Activated CD4-positive, CD25-positive, alpha-beta regulatory T cell treated with anti-CD3 and anti-CD28 coated beads, Interleukin-2, amount 50 U/mL, for 16 hours (primary cell): Measurements from ENCODE around the gene PDE4B.
"Not testable (repeated sequence)": the region's sequence is repeated elsewhere in the genome, so short reads cannot be mapped to it uniquely, and the experiment has no call there.

Experiments used
- DNase-seq: peaks from one replicate; pipeline ENCODE4 v3.0.0-alpha.2; 2020; ENCODE audit warnings: low read depth, low spot score

PDE4B gene

DNA sequence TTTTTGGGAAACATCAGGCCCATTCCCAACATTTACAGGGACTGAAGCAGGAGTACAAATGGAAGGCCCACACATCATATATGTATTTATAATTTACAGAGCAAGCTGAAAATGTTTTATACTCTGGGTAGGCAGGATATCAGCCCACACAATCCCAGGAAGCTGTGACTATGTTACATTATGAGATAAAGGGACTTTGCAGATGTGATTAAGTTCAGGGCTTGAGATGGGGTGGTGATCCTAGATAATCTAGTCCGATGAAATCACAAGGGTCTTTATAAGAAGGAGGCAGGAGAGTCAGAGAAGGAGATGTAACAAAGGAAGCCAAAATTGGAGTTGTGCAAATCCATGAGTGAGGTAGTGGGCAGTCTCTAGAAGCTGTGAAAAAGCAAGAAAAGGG, 160.5 kb downstream of the PDE4B start:
- DNase-seq, result no peak

DNA sequence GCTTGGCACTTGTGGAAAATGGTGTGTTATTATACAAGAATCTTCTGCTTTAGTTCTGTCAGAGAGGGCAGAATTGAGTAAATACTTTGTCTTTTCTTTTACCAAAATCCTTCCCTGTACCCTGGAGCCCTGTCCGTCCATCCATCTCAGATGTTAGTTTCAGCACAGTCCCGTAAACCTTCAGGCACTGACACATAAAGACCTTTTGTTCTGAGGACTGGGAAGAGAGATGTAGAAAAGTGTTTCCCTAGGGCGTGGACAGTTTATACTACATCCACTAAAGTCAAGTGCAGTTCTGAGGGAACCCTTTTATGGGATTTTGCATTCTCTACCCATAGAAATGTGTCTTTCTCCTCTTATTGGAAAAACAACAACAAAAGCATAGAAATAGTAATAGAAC, 162.4 kb downstream of the PDE4B start:
- DNase-seq, result no peak

DNA sequence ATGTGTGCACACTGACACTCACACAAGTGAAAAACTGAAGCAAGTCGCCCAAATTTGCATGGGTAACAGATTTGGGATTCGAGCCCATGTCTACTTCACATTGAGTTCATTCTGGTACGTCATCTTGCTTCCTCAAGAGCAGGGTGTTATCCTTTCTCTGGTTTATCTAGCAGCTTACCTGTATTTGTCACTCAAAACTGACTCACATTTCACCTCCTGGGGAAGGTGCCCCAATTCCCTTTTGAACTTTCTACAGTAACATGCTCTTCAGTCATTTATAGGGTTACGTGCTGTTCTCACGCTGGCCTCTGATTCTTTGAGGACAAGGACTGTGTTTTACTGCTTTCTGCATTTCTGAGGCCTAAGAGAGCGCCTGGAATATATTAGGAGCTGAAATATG, 162.8 kb downstream of the PDE4B start:
- no peak for DNase-seq

DNA sequence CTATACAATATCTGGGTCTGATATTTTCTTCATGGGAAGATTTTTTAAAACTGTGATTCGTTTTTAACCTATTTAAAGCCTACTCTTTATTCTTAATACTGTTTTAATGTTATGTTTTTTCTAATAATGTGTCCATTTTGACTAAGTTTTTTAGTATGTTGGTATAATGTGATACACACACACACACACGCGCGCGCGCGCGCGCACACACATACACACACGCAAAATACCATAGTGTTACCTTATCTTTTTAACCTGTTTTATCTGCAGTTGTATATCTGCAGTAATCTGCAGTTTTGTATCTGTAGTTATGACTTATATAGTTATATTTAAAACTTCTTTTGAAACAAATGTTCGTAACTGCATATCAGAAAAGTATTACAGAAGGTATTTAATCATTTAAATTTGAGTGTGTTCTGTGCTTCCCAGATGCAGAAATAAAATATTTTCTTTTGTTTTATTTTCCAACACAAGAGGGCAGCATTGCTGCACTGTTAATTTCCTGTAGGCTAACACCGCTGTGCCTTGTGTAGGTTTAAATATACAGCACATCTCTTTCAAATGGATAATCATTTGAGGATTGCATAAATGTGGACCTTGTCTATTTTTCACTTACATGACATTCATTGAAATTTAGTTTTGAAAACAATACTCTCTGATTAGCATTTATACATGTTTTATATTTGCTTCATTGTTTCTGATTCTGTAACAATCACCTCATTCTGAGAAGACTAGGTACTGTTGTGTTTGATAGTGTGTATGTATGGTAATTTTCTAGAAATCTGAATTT, 166.1 kb downstream of the PDE4B start:
- DNase-seq, result no peak

DNA sequence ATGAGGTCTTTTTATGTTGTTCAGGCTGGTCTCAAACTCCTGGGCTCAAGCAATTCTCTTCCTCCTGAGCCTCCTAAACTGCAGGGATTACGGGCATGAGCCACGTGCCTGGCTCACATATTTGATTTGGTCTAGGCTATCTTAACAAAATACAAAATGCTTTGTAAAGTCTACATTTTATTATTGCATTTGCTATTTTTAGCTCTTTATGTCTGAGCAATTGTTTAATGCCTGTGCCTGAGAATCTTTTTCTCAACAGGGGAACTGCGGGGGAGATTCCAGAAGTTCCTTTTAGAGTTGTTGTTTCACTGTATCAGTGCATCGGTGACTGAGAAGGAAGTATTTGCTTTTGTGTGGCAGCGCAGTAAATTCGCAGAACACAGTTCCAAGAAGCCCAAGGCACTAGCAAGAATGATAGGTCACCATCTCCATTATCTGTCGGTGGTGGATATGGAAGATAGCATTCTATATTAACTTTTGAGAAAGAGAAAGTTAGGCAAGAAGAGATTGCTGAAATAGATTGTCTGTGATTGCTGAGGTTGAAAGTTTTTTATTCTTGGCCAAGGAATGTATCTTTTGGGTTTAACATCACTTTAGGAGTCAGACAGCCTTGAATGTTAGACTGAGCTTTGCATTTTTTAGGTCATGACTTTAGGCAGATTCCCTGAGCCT, 167.3 kb downstream of the PDE4B start:
- no peak for DNase-seq

DNA sequence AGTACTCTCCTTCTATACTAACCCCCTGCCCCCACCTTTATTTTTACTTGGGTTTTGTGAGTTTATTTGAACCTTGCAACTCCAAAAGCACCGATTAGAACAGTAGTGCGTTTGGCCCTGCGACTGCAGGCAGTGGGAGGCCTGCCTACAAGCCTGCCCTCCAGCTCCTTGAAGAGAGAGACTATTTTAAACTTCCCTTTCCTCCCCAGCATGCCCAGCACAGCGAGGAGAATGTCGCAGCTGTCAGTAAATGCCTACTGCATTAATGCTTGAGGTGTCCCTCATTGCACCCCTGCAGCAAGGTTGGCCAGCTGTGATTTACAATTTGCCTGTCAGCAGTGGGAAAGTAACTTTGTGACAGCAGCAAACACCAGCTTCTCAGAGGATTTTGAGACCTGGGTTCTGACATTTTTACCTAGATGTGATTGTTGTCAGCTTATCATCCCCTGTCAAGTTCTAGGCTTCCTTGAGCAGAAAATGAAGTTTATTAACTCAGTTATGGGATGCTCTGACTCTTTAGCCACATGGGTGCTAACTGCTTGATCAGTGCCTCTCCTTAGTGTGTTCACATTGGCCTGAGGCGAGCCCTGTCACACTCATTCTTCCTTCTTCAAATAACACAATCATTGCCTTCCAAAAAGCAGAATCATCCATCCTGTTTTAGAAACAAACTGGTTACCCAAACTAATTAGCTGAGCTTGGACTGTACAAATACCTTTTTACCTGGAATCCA, 170.6 kb downstream of the PDE4B start:
- DNase-seq, result no peak

DNA sequence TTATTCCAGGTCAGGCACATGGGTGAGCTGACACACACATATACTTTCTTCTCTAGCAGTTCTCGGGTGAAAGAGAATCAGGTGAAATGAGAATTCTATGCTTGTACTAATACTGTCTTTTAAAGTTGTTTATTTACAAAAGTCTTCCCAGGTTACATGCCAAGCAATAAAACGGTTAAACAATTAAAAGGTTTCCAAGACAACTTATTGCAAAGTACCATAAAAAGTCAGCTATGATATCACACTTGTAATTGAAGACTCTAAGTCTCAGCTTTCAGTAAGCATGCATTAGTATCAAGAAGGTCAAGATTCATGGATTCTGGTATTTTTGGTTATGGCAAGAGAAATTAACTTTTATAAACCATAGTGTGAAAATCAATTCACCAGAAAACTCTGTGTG, 171.4 kb downstream of the PDE4B start:
- no peak for DNase-seq

DNA sequence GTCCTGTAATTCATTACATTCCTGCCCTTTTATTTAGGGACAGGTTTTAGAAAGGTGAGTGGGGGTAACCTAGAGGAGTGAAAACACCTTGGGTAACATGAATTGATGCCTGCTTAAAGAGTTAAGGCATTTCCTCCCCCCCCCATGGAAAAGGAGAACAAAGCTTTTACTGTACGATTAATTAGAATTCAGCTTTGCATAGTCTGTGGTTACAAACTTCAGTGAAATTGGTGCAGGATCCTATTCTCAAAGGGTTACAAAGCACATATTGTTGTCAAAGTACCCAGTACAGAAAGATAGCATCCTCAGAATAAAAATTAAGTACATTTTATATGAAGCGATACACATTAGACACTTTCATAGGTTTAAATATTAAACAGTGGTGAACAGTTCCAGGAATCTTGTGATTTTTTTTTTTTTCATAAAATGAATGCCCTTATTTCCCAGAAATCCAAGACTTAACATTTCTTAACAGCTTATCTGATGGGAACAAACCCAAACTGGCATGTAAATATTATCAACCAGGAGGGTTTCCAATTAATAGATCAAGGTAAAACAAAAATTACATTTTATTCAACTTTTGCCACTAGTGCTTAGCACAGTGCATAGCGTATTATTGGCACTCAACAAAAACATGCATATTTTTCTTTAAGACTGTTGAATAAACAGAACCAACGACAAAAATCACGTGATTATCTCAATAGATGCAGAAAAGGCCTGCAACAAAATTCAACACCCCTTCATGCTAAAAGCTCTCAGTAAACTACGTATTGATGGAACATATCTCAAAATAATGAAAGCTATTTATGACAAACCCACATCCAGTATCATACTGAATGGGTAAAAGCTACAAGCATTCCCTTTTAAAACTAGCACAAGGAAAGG, 172.7 kb downstream of the PDE4B start:
- DNase-seq, result no peak

DNA sequence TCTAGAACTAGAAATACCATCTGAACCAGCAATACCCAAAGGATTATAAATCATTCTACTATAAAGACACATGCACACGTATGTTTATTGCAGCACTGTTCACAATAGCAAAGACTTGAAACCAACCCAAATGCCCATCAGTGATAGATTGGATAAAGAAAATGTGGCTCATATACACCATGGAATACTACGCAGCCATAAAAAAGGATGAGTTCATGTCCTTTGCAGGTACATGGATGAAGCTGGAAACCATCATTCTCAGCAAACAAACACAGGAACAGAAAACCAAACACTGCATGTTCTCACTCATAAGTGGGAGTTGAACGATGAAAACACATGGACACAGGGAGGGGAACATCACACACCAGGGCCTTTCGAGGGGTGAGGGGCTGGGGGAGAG, 174.8 kb downstream of the PDE4B start:
- DNase-seq, result not testable (repeated sequence)

DNA sequence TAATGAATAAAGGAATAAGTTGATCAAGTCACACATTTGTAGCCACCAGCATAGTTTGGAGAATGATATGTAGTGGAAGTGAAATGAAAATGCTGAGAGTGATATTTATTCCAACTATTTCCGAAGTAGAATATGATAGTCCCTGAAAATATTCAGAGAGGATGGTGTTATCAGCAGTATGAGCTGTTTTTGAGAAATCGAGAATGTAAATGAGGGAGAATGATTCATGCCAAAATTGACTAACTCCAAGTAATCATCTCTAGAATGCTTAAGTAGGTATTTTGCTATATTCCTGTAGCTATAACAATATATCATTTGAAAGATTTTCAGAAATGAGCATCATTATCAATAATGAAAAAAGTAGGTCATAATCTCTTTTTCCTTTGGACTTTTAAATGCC, 178.9 kb downstream of the PDE4B start:
- DNase-seq, result no peak

DNA sequence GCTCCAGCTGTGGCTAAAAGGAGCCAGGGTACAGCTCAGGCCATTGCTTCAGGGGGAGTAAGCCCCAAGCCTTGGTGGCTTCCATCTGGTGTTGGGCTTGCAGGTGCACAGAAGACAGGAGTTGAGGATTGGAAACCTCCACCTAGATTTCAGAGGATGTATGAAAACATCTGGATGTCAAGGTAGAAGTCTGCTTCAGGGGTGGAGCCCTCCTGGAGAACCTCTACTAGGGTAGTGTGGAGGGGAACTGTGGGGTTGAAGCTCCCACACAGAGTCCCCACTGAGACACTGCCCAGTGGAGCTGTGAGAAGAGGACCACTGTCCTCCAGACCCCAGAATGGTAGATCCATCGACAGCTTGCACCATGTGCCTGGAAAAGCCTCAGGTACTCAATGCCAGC, 183.0 kb downstream of the PDE4B start:
- DNase-seq, result no peak

DNA sequence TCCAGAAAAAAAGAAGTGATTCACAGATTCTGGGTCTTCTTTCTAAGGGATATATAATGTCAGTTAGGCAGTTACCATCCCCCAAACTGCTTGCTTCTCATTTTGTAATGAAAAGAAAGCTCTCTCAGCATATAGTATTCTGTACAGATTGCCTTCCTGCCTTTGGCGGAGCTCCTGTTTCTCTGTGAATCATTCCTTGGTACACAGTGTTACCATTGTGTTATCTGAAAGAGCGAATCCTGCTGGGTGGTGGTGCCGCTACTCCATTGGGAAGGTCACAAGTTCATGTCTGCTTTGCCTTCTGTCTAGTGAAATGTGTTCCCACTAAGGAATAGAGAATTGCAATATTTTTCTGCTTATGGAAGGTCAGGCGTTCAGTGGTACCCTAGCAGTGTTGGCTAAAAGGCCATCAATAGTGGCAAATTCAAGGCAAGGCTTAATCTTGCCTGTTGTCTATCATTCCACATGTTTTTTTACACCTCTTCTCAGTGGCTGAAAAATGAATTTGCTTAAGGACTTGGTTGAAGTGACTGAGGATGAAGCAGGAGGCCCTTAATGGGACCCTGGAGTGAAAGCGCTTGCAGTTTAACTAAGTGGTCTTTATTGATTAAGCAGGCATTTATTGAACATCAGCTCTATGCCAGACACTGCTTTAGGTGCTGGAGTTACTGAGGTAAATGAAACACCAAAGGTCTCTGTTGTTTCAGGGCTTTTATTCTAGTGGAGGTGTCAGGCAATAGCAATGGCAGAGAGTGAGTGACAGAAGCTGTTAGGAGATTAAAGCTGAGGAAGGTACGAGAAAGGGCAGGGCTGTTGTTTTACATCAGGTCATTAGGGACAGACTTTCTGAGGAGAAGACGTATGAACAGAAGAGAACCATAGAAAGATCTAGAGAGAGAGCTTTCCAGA, 186.7 kb downstream of the PDE4B start:
- no peak for DNase-seq

DNA sequence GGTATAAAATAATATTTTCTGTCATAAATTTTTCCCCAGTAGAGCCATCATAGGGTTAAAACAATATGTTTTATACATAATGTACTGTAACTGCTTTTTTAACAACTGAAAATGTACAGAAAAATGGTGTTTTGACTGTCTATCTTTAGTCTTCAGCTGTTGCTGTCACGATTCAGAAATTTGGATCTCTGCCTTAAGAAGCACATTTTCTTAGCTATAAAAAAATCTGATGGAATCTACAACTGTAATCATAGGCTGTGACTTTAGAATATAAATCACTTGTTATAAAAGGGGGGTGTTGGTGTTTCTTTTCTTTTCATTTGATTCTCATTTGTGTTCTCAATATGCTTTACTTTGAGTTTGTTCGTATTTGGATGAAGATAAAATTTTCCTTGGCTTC, 187.5 kb downstream of the PDE4B start:
- DNase-seq, result no peak

DNA sequence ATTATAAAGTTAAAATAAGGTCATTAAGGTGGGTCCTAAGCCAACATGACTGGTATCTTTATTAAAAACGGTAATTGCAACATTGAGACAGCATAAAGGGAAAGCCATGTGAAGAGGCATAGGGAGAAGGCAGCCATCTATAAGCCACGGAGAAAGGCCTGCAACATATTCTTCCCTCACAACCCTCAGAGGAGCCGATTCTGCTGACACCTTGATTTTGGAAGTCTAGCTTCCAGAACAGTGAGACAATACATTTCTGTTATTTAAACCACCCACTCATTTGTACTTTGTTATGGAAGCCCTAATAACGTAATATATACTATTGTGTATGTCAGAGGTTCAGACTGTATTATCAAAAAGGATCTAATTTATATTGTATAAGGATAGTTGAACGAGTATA, 190.8 kb downstream of the PDE4B start:
- no peak for DNase-seq

DNA sequence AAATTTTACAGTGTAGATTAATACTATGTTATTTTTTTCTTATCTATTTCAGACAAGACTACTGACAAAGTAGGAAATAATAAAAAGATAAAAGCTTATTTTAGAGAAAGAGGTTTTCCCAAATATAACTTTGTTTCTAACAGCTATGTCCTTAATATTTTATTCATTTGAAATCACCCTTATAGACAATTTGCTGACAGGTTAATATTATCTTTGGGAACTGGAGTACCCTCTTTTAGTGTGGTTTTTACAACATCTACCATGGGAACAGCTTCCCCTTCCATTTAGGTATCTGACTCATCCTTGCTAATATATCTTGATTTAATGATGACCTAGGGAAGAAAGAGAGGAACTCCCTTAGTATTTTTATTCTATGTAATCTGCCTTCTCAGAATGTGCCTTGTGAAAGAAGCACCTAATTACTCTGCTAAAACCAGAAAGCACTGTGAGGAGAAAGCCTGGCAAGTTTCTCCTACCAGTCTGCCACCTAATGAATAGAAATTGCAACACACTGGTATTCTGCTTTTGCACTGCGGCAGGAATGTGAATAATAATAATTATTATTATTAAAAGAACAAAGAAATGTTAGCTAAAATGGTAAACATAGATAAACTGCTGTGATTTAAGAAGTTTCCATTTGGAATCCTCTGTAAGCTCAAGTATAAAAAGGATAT, 192.8 kb downstream of the PDE4B start:
- DNase-seq, result no peak

DNA sequence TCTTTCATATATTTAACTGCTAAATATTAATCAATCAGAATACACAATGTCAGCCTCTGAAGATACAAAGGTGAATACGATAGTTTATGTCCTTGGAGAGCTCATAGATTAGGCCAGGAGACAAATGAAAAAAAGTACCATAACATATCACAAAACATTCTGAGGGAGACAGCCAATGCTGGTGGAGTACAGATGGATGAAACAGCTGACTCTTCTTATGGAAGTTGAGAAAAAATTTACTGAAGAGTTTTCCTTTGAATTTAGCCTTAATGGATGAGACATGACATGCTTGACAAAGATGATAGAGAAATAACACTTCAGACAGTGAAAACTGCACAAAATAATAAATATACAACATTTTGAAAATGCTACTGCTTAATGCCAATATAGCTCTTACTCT, 193.5 kb downstream of the PDE4B start:
- no peak for DNase-seq

DNA sequence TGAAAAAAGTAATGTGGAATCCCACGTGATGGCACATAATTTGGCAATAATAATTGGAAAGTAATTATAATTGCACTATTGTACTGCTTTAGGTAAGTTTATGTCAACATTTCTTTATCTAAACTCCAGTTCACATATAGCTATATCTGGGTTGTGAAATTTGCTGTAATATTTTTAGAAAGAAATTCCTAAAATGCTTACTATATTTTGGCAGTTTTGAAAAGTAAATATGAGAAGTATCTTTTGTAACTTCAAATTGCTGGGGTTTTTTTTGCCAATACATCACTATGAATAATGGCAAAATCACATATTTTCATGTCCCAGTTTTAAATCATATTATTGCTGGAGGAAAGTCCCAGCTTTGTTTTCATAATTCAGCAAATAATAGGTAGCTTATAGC, 197.5 kb downstream of the PDE4B start:
- DNase-seq, result no peak

DNA sequence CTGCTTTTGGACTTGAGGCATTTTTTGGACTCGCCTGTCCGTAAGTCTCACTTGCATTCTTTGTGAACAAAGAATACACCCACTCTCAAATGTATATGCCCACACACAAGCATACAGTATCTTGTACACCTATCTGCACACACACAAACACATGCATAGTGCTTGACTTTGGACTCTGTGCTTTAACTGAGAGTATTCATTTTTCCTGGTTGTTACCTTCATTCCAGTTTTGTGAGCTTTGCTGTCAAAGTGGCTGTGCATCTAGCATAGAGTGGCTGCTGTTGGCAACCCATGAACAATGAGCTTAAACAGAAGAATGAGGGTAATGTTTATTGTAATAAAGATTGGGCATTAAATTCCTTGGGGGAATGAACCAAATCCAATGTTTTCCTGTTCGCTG, 199.0 kb downstream of the PDE4B start:
- DNase-seq, result no peak

DNA sequence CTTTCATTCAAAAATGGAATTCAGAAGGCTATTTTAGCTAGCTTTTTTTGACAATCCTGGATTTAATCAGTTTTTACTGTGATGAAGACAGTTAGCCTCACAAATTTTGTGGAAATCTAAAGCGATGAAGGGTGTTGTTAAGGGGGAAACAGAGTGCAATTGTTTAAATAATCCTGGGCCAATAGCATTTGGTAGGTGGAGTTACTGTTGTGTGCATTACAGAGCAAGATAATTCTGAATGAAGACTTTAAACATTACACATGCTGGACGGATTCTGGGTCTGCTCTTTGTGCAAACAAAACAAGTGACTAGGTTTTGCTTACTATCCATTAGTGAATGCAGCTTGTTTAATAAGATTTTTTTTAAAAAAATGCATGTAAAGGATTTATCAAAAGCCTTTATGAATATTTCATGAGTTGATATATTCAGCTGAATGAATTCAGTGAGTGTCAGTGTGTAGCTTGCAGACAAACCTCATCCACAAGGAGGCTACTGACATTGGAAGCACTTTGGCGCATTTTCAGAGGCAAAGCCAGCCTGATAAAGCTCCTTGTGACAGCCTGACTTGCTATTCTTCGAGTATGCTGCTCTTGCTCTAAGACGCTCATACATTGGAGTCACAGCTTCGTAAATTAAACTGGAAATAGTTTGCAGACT, 199.6 kb downstream of the PDE4B start:
- no peak for DNase-seq

DNA sequence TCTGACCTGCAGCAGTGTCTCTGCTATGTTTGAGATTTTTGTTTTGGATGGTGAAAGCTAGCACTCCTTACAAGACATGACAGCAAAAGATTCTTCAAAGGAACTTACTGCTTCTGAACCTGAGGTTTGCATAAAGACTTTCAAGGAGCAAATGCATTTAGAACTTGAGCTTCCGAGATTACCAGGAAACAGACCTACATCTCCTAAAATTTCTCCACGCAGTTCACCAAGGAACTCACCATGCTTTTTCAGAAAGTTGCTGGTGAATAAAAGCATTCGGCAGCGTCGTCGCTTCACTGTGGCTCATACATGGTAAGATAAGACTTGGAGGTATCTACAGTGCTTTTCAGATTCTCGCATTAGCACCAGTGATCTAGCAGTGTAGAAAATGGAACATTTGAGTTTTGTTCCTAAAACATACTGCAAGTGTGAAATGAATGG, 200.2 kb downstream of the PDE4B start:
- no peak for DNase-seq
